Lung (tissue), 12 donors: ENCODE data around the gene INSRR. TPM values are rescaled to one million over a fixed set of nuclear protein-coding genes. Genes with fewer than 3 reads are reported as not detected.

ENCODE experiments used
- ATAC-seq: fragments of 200-7000 bp; cut with Tn5 transposase; one replicate; pipeline ENCODE4 v1.9.1; 2020; ENCODE audit warnings: moderate number of reproducible peaks; ENCODE audit not compliant: insufficient read depth, low FRiP score
- DNase-seq, 3 donors: peaks; one replicate each; pipeline ENCODE4 v3.0.0-alpha.2; 2013 to 2017
- H3K27ac ChIP-seq, 2 donors: one replicate each; pipeline ENCODE4 v1.5.1; 2013; ENCODE audit warnings: mild to moderate bottlenecking in 2 of 2, moderate library complexity in 2 of 2, control low read depth in 1 of 2, inconsistent platforms in 1 of 2, low read depth in 1 of 2, low read length in 1 of 2
- H3K27me3 ChIP-seq, 3 donors: one replicate each; pipeline ENCODE4 v1.5.1; 2013; ENCODE audit warnings: low read length in 2 of 3; ENCODE audit not compliant: control insufficient read depth in 3 of 3, insufficient read depth in 3 of 3
- H3K36me3 ChIP-seq, 4 donors: one replicate each; pipeline ENCODE4 v1.5.1; 2013; ENCODE audit warnings: low read length in 4 of 4, mild to moderate bottlenecking in 1 of 4, moderate library complexity in 1 of 4; ENCODE audit not compliant: control insufficient read depth in 4 of 4, insufficient read depth in 4 of 4
- H3K4me1 ChIP-seq, 5 donors: one replicate each; pipeline ENCODE4 v1.5.1; 2013; ENCODE audit warnings: low read length in 5 of 5, mild to moderate bottlenecking in 2 of 5, moderate library complexity in 1 of 5; ENCODE audit not compliant: control insufficient read depth in 5 of 5, insufficient read depth in 5 of 5
- H3K4me3 ChIP-seq: one replicate; pipeline ENCODE4 v1.5.1; 2013; ENCODE audit warnings: mild to moderate bottlenecking, control low read depth, moderate library complexity
- H3K9ac ChIP-seq, 2 donors: one replicate each; pipeline ENCODE4 v1.5.1; 2013; ENCODE audit warnings: low read length in 2 of 2, control low read depth in 1 of 2; ENCODE audit not compliant: insufficient read depth in 1 of 2
- H3K9me3 ChIP-seq, 4 donors: one replicate each; pipeline ENCODE4 v1.5.1; 2013; ENCODE audit warnings: low read length in 3 of 4, mild to moderate bottlenecking in 1 of 4, moderate library complexity in 1 of 4; ENCODE audit not compliant: control insufficient read depth in 4 of 4, insufficient read depth in 3 of 4
- CTCF ChIP-seq: IDR thresholded peaks from 2 replicates; pipeline ENCODE4 v1.5.1; 2012; ENCODE audit warnings: mild to moderate bottlenecking; ENCODE audit errors: control extremely low read depth, extremely low read depth
- WGBS, 2 donors: extraction: QIAGEN DNeasy Blood & Tissue Kit; methylation state at CpG; one replicate each; pipeline ENCODE4 v1.1.7; 2013; 5-methylcytosine and 5-hydroxymethylcytosine counted together
- polyA plus RNA-seq, 2 donors: library from polyadenylated mRNA; stranded (reverse); fragments of 200-250 nt; gene quantifications; one replicate each; pipeline ENCODE4 v1.2.1, GENCODE V29; 2013
- total RNA-seq, 2 donors: library from RNA; depleted of rRNA in 1 of 2; stranded (reverse); fragments of >200 nt in 1 of 2; gene quantifications; one replicate each; pipeline ENCODE4 v1.2.1, GENCODE V29; 2014 to 2021
- donor health status: control.
- donor health status: control.
- donor health status: Bipolar disorder and iron deficiency.
- donor health status: healthy.
- donor health status: DM: yes; HTN: yes; CAD: no.

INSRR gene
- total and polyA plus RNA-seq, 4 donors = not detected

- Histone ChIP-seq H3K4me1 (peaks cover 0 to 10% (median 0%) of the 10 kb centered on the region in 5 donors), H3K9me3 (no peaks in the 10 kb centered on the region), H3K27ac (no peak overlapping the region), H3K36me3 (no peaks in the 10 kb centered on the region), H3K27me3 (peaks cover 0 to 19% (median 0%) of the 10 kb centered on the region in 3 donors), H3K9ac (no peak overlapping the region), H3K4me3 (no peak overlapping the region)
- TF ChIP-seq CTCF = no peak
- no peak for DNase-seq
- no peak for ATAC-seq
- 84 to 88% methylated on average over 16 of the region's 16 CpGs for WGBS, 2 donors
Measured at GRCh38 chr1:156874572-156875340, 15.8 kb upstream of the INSRR start.

- H3K36me3 ChIP-seq = no peaks in the 10 kb centered on the region
Measured at GRCh38 chr1:156874142-156874541, 15.2 kb upstream of the INSRR start.

GRCh38 chr1:156873659-156874058 is 14.7 kb upstream of the INSRR start:
- no peaks in the 10 kb centered on the region for H3K36me3 ChIP-seq
- no peak overlapping the region for H3K9ac ChIP-seq
- H3K9me3 ChIP-seq = no peaks in the 10 kb centered on the region
- no peak for DNase-seq
- no peak overlapping the region for H3K4me3 ChIP-seq
- ATAC-seq = no peak
- H3K27me3 ChIP-seq = peaks cover 0 to 16% (median 0%) of the 10 kb centered on the region in 3 donors
- peaks cover 0 to 10% (median 0%) of the 10 kb centered on the region in 5 donors for H3K4me1 ChIP-seq
- no peak for TF ChIP-seq CTCF
- H3K27ac ChIP-seq = no peak overlapping the region
- whole genome bisulfite sequencing, 2 donors = 93 to 96% methylated on average over 18 of the region's 18 CpGs

More at GRCh38 chr1:156874142-156874541, 15.2 kb upstream of the INSRR start:
- no peak for TF ChIP-seq CTCF
- Histone ChIP-seq H3K4me1 (peaks cover 0 to 10% (median 0%) of the 10 kb centered on the region in 5 donors), H3K27me3 (peaks cover 0 to 17% (median 0%) of the 10 kb centered on the region in 3 donors), H3K9me3 (no peaks in the 10 kb centered on the region), H3K9ac (no peak overlapping the region), H3K27ac (no peak overlapping the region), H3K4me3 (no peak overlapping the region)
- ATAC-seq = no peak
- WGBS, 2 donors = 82 to 90% methylated on average over 5 of the region's 5 CpGs
- no peak for DNase-seq
